SIG-M5 (cell line): Measurements from ENCODE around the gene IAPP.
"Not testable (repeated sequence)": the region's sequence is repeated elsewhere in the genome, so short reads cannot be mapped to it uniquely, and the experiment has no call there.

Experiments used
- DNase-seq: peaks from one replicate; lab custom pipeline; 2025; lab: John Stamatoyannopoulos, UW

Gene IAPP

DNA sequence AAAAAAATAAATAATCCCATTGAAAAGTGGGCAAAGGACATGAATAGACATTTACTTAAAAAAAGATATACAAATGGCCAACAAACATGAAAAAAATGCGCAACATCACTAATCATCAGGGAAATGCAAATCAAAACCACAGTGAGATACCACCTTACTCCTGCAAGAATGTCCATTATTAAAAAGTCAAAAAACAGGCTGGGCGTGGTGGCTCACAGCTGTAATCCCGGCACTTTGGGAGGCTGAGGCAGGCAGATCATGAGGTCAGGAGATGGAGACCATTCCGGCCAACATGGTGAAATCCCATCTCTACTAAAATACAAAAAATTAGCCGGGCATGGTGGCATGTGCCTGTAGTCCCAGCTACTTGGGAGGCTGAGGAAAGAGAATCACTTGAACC is 8.6 kb downstream of the IAPP start:
- not testable (repeated sequence) for DNase-seq

GRCh38 chr12:21384261-21384660 is 11.6 kb downstream of the IAPP start:
- no peak for DNase-seq

GRCh38 chr12:21387174-21387573 is 14.5 kb downstream of the IAPP start:
- no peak for DNase-seq

DNA sequence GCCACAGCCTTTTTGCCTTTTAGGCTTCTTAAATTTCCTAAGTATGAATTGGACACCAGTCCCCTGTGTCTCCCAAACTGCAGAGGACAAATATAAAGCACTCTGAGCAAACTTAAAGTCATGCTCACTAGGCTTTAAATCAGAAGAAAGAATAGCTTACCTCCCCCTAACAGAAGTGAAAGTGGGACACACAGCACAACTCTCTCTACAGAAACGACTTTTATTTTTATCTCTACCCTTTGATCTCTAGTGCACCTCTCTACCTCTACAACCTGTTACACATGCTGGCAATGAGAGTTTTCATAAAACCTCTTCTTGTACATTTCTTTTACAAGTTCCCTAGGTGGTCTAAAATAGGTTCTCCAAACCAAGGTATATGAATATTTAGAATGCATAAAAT is 19.7 kb downstream of the IAPP start:
- no peak for DNase-seq

- not testable (repeated sequence) for DNase-seq
Observed at GRCh38 chr12:21394828-21395626, 22.3 kb downstream of the IAPP start.

GRCh38 chr12:21413369-21414277 is 40.9 kb downstream of the IAPP start:
- no peak for DNase-seq

DNA sequence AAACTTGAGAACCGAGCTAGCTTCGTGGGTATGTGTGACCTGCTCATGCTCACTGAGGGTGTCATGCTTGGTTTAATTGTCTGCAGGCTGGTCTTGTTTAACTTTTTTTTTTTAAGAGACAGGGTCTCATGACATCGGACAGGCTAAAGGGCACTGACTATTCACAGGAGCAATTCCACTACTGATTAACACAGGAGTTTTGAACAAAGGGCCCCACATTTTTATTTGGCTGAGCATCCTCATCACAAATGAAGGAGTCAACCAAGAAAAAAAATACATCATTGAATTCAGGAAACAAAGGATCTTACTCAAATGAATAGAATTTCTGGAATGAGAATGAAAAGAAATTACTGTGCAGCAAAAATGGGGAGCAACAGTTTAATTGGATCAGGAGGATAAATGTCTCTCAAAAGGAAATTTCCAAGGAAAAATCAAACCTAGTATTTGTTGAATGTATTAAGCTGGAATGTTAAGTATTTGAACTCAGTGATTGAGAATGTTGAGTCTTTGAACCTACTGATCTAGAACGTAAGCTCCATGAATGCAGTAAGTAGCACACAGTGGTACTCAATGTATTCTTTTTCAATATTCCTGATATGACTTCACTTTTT is 43.9 kb downstream of the IAPP start:
- no peak for DNase-seq

DNA sequence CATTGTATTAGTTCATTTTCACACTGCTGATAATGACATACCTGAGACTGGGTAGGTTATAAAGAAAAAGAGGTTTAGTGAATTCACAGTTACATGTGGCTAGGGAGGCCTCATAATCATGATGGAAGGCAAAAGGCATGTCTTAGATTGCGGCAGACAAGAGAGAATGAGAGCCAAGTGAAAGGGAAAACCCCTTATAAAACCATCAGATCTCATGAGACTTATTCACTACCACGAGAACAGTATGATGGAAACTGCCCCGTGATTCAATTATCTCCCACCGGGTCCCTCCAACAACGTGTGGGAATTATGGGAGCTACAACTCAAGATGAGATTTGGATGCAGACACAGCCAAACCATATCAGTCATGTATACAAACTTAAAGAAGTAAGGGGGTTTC is 45.7 kb downstream of the IAPP start:
- not testable (repeated sequence) for DNase-seq

- DNase-seq, result not testable (repeated sequence)
Observed at GRCh38 chr12:21419009-21419699, 46.5 kb downstream of the IAPP start.

DNA sequence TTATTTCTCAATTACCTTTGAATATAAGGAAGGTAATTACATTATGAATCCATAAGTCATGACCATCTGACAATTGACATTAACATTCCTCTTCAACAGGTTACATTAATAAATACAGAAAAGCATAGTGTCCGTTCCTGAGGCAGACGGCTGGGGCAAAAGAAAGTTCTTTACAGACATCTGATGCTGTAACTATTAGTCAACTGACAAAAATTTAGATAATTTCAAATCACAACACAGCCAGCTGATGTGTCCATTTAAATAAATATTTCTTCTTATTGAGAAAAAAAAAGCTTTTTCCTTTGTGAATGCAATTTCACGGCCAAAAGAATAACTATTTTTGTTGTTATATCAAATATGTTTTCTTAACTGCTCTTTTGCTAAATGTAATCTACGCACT is 55.5 kb downstream of the IAPP start:
- no peak for DNase-seq
